ENCODE results near the gene SNX19.
"Not testable (repeated sequence)": the region's sequence is repeated elsewhere in the genome, so short reads cannot be mapped to it uniquely, and the experiment has no call there.

Gene SNX19

GRCh38 chr11:130916238-130916855, at the start of gene SNX19:
TSS of gene SNX19 (minus strand) at chr11:130916479. CDS start at chr11:130915939, 540 bp downstream.
- peak; percentile 81 for DNase-seq (ENCODE audit: low spot score)

GRCh38 chr11:130964058-130964792, 47.9 kb upstream of the SNX19 start:
- DNase-seq (ENCODE audit: low spot score), result no peak

- no peak for DNase-seq (ENCODE audit: low spot score)
Observed at GRCh38 chr11:130947889-130948288, 31.6 kb upstream of the SNX19 start.

- no peak for DNase-seq (ENCODE audit: low spot score)
Observed at GRCh38 chr11:130947481-130947880, 31.2 kb upstream of the SNX19 start.

- no peak for DNase-seq (ENCODE audit: low spot score)
Observed at GRCh38 chr11:130947058-130947457, 30.8 kb upstream of the SNX19 start.

GRCh38 chr11:130945896-130946295, 29.6 kb upstream of the SNX19 start:
- DNase-seq (ENCODE audit: low spot score), result no peak

GRCh38 chr11:130940706-130941105, 24.4 kb upstream of the SNX19 start:
- no peak for DNase-seq (ENCODE audit: low spot score)

GRCh38 chr11:130937051-130937450, 20.8 kb upstream of the SNX19 start:
- DNase-seq (ENCODE audit: low spot score), result no peak

- no peak for DNase-seq (ENCODE audit: low spot score)
Observed at GRCh38 chr11:130932086-130932712, 15.9 kb upstream of the SNX19 start.

- DNase-seq (ENCODE audit: low spot score), result no peak
Observed at GRCh38 chr11:130924750-130925149, 8.5 kb upstream of the SNX19 start.

GRCh38 chr11:130920612-130921011, 4.3 kb upstream of the SNX19 start:
- DNase-seq (ENCODE audit: low spot score), result not testable (repeated sequence)

- DNase-seq (ENCODE audit: low spot score), result no peak
Observed at GRCh38 chr11:130918081-130918480, 1.8 kb upstream of the SNX19 start.

GRCh38 chr11:130916910-130917309, 631 bp upstream of the SNX19 start:
- DNase-seq (ENCODE audit: low spot score), result no peak

- DNase-seq (ENCODE audit: low spot score), result peak; percentile 1
Observed at GRCh38 chr11:130915603-130916237, 559 bp downstream of the SNX19 start.

GRCh38 chr11:130913268-130913667, 3.0 kb downstream of the SNX19 start:
- peak; percentile 10 for DNase-seq (ENCODE audit: low spot score)

GRCh38 chr11:130912552-130912951, 3.7 kb downstream of the SNX19 start:
- DNase-seq (ENCODE audit: low spot score), result no peak

- DNase-seq (ENCODE audit: low spot score), result no peak
Observed at GRCh38 chr11:130911306-130911705, 5.0 kb downstream of the SNX19 start.

GRCh38 chr11:130909650-130910049, 6.6 kb downstream of the SNX19 start:
- DNase-seq (ENCODE audit: low spot score), result peak; percentile 46

- peak; percentile 50 for DNase-seq (ENCODE audit: low spot score)
Observed at GRCh38 chr11:130908770-130909625, 7.3 kb downstream of the SNX19 start.

GRCh38 chr11:130908061-130908460, 8.2 kb downstream of the SNX19 start:
- DNase-seq (ENCODE audit: low spot score), result no peak

GRCh38 chr11:130907229-130907628, 9.1 kb downstream of the SNX19 start:
- no peak for DNase-seq (ENCODE audit: low spot score)

GRCh38 chr11:130906616-130907015, 9.7 kb downstream of the SNX19 start:
- no peak for DNase-seq (ENCODE audit: low spot score)
